ENCODE data around the gene SYT11. TPM values are rescaled to one million over a fixed set of nuclear protein-coding genes. Genes with fewer than 3 reads are reported as not detected.
A peak's percentile ranks its signal among the peaks of the same experiment; 100 is the strongest.
"Not testable (repeated sequence)": the region's sequence is repeated elsewhere in the genome, so short reads cannot be mapped to it uniquely, and the experiment has no call there.

Gene SYT11
- total and polyA plus RNA-seq, 8 donors, result 0.46 to 5.8 (median 1.5) TPM

- DNase-seq (no peak), ATAC-seq (no peak), FAIRE-seq (no peak)
- H3K4me3 ChIP-seq, result no peak overlapping the region
- WGBS, 2 donors, result 51 to 53% methylated on average over 5 of the region's 5 CpGs
- H3K9me3 ChIP-seq, result no peaks in the 10 kb centered on the region
- peaks cover 22 to 38% (median 30%) of the 10 kb centered on the region in 3 donors for H3K4me1 ChIP-seq
- no peak overlapping the region for H3K27ac ChIP-seq
- intact Hi-C loops (cut with DNase I), result no loop called here
- no peaks in the 10 kb centered on the region for H3K27me3 ChIP-seq
- H3K36me3 ChIP-seq, result peaks cover 3 to 74% (median 39%) of the 10 kb centered on the region in 3 donors
- TF ChIP-seq CTCF (IDR thresholded peaks at IDR 0.05), result no peak
Observed at GRCh38 chr1:155929057-155929456, 69.7 kb downstream of the SYT11 start.

- FAIRE-seq; intact Hi-C loops (cut with DNase I); DNase-seq; H3K27me3 ChIP-seq; ATAC-seq; H3K27ac ChIP-seq; H3K9me3 ChIP-seq: not testable (repeated sequence)
- WGBS, 2 donors, result 26 to 36% methylated on average over 10 of the region's 10 CpGs
- Histone ChIP-seq H3K4me1 (peaks cover 22 to 38% (median 30%) of the 10 kb centered on the region in 3 donors), H3K36me3 (peaks cover 0 to 57% (median 24%) of the 10 kb centered on the region in 3 donors), H3K4me3 (peak overlapping the region in 2 of 4 donors; percentile 14 to 83)
Observed at GRCh38 chr1:155930725-155931124, 71.4 kb downstream of the SYT11 start.

GRCh38 chr1:155931332-155932038 is 72.1 kb downstream of the SYT11 start:
- ATAC-seq, result no peak
- TF ChIP-seq CTCF (IDR thresholded peaks at IDR 0.05), result no peak
- Histone ChIP-seq H3K9me3 (no peaks in the 10 kb centered on the region), H3K36me3 (peaks cover 0 to 50% (median 17%) of the 10 kb centered on the region in 3 donors), H3K4me3 (peak overlapping the region in 3 of 4 donors; percentile 8 to 83 (median 14)), H3K27me3 (no peaks in the 10 kb centered on the region), H3K27ac (no peak overlapping the region), H3K4me1 (peaks cover 22 to 38% (median 30%) of the 10 kb centered on the region in 3 donors)
- intact Hi-C loops (cut with DNase I), result no loop called here
- 41 to 54% methylated on average over 7 of the region's 7 CpGs for WGBS, 2 donors
- no peak for FAIRE-seq
- no peak for DNase-seq

- ATAC-seq (no peak), FAIRE-seq (no peak), DNase-seq (no peak)
- intact Hi-C loops (cut with DNase I), result no loop called here
- H3K4me3 ChIP-seq, result peak overlapping the region in 2 of 4 donors; percentile 14 to 83
- peaks cover 22 to 38% (median 30%) of the 10 kb centered on the region in 3 donors for H3K4me1 ChIP-seq
- no peaks in the 10 kb centered on the region for H3K9me3 ChIP-seq
- H3K27me3 ChIP-seq, result no peaks in the 10 kb centered on the region
- H3K27ac ChIP-seq, result no peak overlapping the region
- 22 to 30% methylated on average over 1 of the region's 1 CpG for WGBS, 2 donors
- peaks cover 0 to 44% (median 11%) of the 10 kb centered on the region in 3 donors for H3K36me3 ChIP-seq
- no peak for TF ChIP-seq CTCF (IDR thresholded peaks at IDR 0.05)
Observed at GRCh38 chr1:155932081-155932480, 72.7 kb downstream of the SYT11 start.

- H3K4me3 ChIP-seq, result peak overlapping the region in 2 of 4 donors; percentile 83 to 85
- no peak for TF ChIP-seq CTCF (IDR thresholded peaks at IDR 0.05)
- intact Hi-C loops (cut with DNase I), result no loop called here
- H3K9me3 ChIP-seq, result no peaks in the 10 kb centered on the region
- H3K27ac ChIP-seq, result no peak overlapping the region
- H3K27me3 ChIP-seq, result no peaks in the 10 kb centered on the region
- no peak for DNase-seq
- no peak for ATAC-seq
- H3K36me3 ChIP-seq, result peaks cover 0 to 40% (median 9%) of the 10 kb centered on the region in 3 donors
- FAIRE-seq, result no peak
- WGBS, 2 donors, result 46 to 61% methylated on average over 5 of the region's 5 CpGs
- H3K4me1 ChIP-seq, result peaks cover 22 to 38% (median 30%) of the 10 kb centered on the region in 3 donors
Observed at GRCh38 chr1:155932487-155932886, 73.1 kb downstream of the SYT11 start.

Measured in pancreas (tissue), 10 donors.